T-cell (primary cell): ENCODE results near the gene COLGALT1. TPM values are rescaled to one million over a fixed set of nuclear protein-coding genes. Genes with fewer than 3 reads are reported as not detected.

Source experiments
- ATAC-seq, 4 experiments: fragments of 200-7000 bp in 3 of 4; fragments of 150-1000 bp in 1 of 4; cut with Tn5 transposase; replicated peaks in 1 of 4; 1 replicate in 3 of 4; 2 replicates in 1 of 4; pipeline ENCODE4 v1.10.0; 2021; ENCODE audit warnings: moderate library complexity in 3 of 4, mild to moderate bottlenecking in 2 of 4, moderate number of reproducible peaks in 1 of 4
- CTCF ChIA-PET, 2 donors: fragments of 300-600 bp; sonication (Branson Sonifier 250); formaldehyde crosslinking; loops; one replicate each; lab custom pipeline; 2022; ENCODE audit warnings: antibody characterized with exemption in 2 of 2; lab: Charles Lee
- POLR2A ChIA-PET, 2 donors: fragments of 300-600 bp; sonication (Branson Sonifier 250); formaldehyde crosslinking; loops; one replicate each; lab custom pipeline; 2022; ENCODE audit warnings: antibody characterized with exemption in 2 of 2; lab: Charles Lee
- DNase-seq, 35 experiments: peaks; one replicate each; pipeline versions ENCODE4 v3.0.0 to v3.0.0-alpha.2; 2013 to 2023
- H3K27ac ChIP-seq: one replicate; pipeline ENCODE4 v1.5.1; 2013; ENCODE audit warnings: low read length
- H3K27me3 ChIP-seq, 2 experiments: replicated peaks in 1 of 2; 1 replicate in 1 of 2; 2 replicates in 1 of 2; pipeline versions ENCODE4 v1.6.1 to v1.7.0; 2013; ENCODE audit warnings: low read length in 1 of 2, mixed read lengths in 1 of 2; ENCODE audit not compliant: control insufficient read depth in 2 of 2, insufficient read depth in 2 of 2; ENCODE audit errors: extremely low read depth in 1 of 2
- H3K36me3 ChIP-seq, 2 donors: 1 replicate in 1 of 2; 2 replicates in 1 of 2; pipeline versions ENCODE4 v1.6.1 to v1.7.0; 2013; ENCODE audit warnings: low read length in 1 of 2; ENCODE audit not compliant: control insufficient read depth in 2 of 2, insufficient read depth in 1 of 2; ENCODE audit errors: extremely low read depth in 1 of 2
- H3K4me1 ChIP-seq, 2 experiments: 1 replicate in 1 of 2; 2 replicates in 1 of 2; pipeline versions ENCODE4 v1.6.1 to v1.7.0; 2013; ENCODE audit warnings: low read length in 2 of 2, mixed read lengths in 1 of 2; ENCODE audit not compliant: insufficient read depth in 2 of 2, control insufficient read depth in 1 of 2; ENCODE audit errors: extremely low read depth in 1 of 2
- H3K4me3 ChIP-seq, 2 donors: 1 replicate in 1 of 2; 2 replicates in 1 of 2; pipeline versions ENCODE4 v1.5.1 to v1.7.0; 2013; ENCODE audit warnings: mild to moderate bottlenecking in 2 of 2, low read length in 1 of 2, moderate library complexity in 1 of 2; ENCODE audit not compliant: control insufficient read depth in 1 of 2; ENCODE audit errors: extremely low read depth in 1 of 2
- H3K9me3 ChIP-seq: 2 replicates; pipeline ENCODE4 v1.7.0; 2013
- H3K27ac Mint-ChIP-seq, 2 donors: one replicate each; pipeline ENCODE4 v1.8.0; 2020 to 2021; ENCODE audit warnings: mild to moderate bottlenecking in 2 of 2, mixed read lengths in 2 of 2
- H3K27me3 Mint-ChIP-seq, 2 donors: one replicate each; pipeline ENCODE4 v1.8.0; 2021 to 2022; ENCODE audit warnings: mixed read lengths in 2 of 2
- H3K36me3 Mint-ChIP-seq: one replicate; pipeline ENCODE4 v1.8.0; 2021; ENCODE audit warnings: mixed read lengths
- H3K4me1 Mint-ChIP-seq, 3 donors: one replicate each; pipeline ENCODE4 v1.8.0; 2020 to 2022; ENCODE audit warnings: mixed read lengths in 3 of 3, mild to moderate bottlenecking in 1 of 3
- H3K4me3 Mint-ChIP-seq, 3 donors: one replicate each; pipeline ENCODE4 v1.8.0; 2020 to 2022; ENCODE audit warnings: mild to moderate bottlenecking in 3 of 3, mixed read lengths in 3 of 3, moderate library complexity in 3 of 3
- H3K9me3 Mint-ChIP-seq, 3 donors: one replicate each; pipeline ENCODE4 v1.8.0; 2020 to 2022; ENCODE audit warnings: mixed read lengths in 3 of 3
- WGBS: methylation state at CpG from one replicate; pipeline ENCODE4 v1.1.5; 2013; ENCODE audit warnings: missing lambda C conversion rate; ENCODE audit not compliant: insufficient coverage; 5-methylcytosine and 5-hydroxymethylcytosine counted together
- total RNA-seq, 35 experiments: library from RNA in 6 of 35; stranded (reverse) in 6 of 35; fragments of 120-200 nt in 1 of 35; gene quantifications; one replicate each; pipeline versions ENCODE4 v1.2.1 to v1.2.4 and lab custom pipeline; 2013 to 2026

COLGALT1 gene
- total RNA-seq, 5 donors from 2014 or later (not counting 1 experiment from before 2014, with no cell fraction given), result 43.0 to 78.1 (median 70.8) TPM

DNA sequence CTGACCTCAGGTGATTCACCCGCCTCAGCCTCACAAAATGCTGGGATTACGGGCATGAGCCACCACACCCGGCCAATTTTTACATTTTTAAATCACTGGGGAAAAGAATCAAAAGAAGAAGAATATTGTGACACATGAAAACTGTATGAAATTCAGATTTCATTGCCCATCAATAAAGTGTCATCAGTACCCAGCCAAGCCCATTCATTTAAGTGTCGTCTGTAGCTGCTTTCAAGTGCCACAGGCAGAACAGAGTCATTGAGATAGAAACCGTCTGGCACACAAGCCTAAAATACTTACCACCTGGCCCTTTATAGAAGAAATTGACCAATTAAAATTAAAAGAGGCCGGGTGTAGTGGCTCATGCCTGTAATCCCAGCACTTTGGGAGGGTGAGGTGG lies 15.3 kb downstream of the COLGALT1 start:
- H3K4me1 ChIP-seq, result peaks cover 0 to 5% of the 10 kb centered on the region in 2 experiments
- no peaks in the 10 kb centered on the region for H3K27me3 ChIP-seq
- no peak for ATAC-seq
- H3K9me3 Mint-ChIP-seq, result no peaks in the 10 kb centered on the region
- no peak overlapping the region for H3K27ac Mint-ChIP-seq
- peaks cover 21 to 56% of the 10 kb centered on the region in 2 donors for H3K36me3 ChIP-seq
- ChIA-PET POLR2A (no interaction called here), CTCF (no interaction called here)
- no peak overlapping the region for H3K27ac ChIP-seq
- no peak overlapping the region for H3K4me3 Mint-ChIP-seq
- peaks cover 36% of the 10 kb centered on the region for H3K36me3 Mint-ChIP-seq
- H3K4me1 Mint-ChIP-seq, result peaks cover 0 to 2% (median 2%) of the 10 kb centered on the region in 3 donors
- WGBS, result 100% methylated on average over 1 of the region's 6 CpGs
- H3K27me3 Mint-ChIP-seq, result no peaks in the 10 kb centered on the region
- no peak for DNase-seq
- H3K4me3 ChIP-seq, result no peak overlapping the region
- no peaks in the 10 kb centered on the region for H3K9me3 ChIP-seq

DNA sequence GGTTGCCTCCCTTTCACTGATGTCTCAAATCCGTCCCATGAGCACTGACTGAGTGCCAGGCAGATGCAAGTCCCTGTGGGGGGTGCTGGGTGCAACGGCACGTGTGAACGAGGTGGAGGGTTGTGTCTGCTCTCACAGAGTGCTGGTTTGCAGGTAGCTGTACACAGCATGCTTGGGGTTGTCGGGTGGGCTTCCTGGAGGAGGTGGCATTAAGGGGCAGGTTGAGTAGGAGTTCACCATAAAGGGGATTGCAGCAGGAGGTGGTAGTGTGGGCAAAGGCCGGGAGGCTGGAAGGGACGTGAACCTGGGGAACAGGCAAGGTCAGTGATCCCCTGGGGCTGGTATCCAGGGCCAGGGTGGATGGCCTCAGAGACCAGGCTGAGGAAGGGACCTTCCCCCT lies 17.2 kb downstream of the COLGALT1 start:
- H3K27ac Mint-ChIP-seq, result no peak overlapping the region
- CTCF ChIA-PET, result interaction anchor here in 1 of 2 donors (0.6 to 1.2 kb wide), 2 partner anchors 62 to 107 kb away, joined by 3 to 4 read pairs; no protein-coding TSS in a partner anchor
- H3K4me1 Mint-ChIP-seq, result peaks cover 0 to 2% (median 2%) of the 10 kb centered on the region in 3 donors
- no peak overlapping the region for H3K4me3 Mint-ChIP-seq
- H3K9me3 Mint-ChIP-seq, result no peaks in the 10 kb centered on the region
- peaks cover 34% of the 10 kb centered on the region for H3K36me3 Mint-ChIP-seq
- H3K27me3 Mint-ChIP-seq, result no peaks in the 10 kb centered on the region
- H3K36me3 ChIP-seq, result peaks cover 15 to 58% of the 10 kb centered on the region in 2 donors
- 96% methylated on average over 7 of the region's 7 CpGs for WGBS
- ATAC-seq (no peak), DNase-seq (no peak)
- H3K27me3 ChIP-seq, result no peaks in the 10 kb centered on the region
- H3K9me3 ChIP-seq, result no peaks in the 10 kb centered on the region
- H3K4me1 ChIP-seq, result peaks cover 0 to 5% of the 10 kb centered on the region in 2 experiments
- H3K4me3 ChIP-seq, result no peak overlapping the region
- POLR2A ChIA-PET, result no interaction called here
- no peak overlapping the region for H3K27ac ChIP-seq

DNA sequence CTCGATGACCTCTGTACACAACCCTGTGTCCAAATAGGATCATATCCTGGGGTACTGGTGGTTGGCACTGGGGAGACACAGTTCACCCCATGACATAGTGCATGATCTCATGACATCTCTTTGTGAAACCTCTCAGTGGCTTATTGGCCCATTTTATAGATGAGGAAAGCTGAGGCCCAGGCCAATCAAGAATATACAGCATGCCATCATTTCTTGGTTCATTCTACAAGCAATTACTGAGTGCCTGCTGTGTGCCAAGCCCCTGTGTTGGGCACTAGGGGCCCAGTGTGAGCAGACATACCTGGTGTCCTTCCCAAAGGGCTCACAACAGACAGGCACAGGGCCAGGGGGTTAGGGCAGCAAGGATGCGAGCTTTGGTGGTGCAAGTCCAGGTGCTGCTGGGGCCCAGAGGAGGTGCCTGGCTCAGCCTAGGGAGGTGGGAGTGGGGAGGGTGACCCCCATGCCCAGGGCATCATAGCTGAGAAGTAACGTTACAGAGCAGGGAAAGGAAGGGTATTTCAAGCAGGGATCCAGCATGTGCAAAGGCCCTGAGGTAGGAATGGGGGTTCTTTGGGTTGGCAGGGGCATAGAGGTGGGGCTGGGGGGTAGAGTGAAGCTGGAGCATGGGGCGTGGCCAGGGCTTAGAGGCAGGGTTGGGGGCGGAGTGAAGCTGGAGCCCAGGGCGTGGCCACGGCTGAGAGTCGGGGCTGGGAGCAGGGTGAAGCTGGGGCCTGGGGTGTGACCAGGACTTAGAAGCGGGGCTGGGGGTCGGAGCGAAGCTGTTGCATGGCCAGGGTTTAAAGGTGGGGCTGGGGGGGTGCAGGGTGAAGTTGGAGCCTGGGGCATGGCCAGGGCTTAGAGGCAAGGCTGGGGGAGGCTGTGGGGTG lies 20.7 kb downstream of the COLGALT1 start:
- H3K27me3 Mint-ChIP-seq, result no peaks in the 10 kb centered on the region
- Histone ChIP-seq H3K4me3 (no peak overlapping the region), H3K9me3 (no peaks in the 10 kb centered on the region), H3K4me1 (peaks cover 0 to 5% of the 10 kb centered on the region in 2 experiments), H3K27me3 (no peaks in the 10 kb centered on the region), H3K36me3 (peaks cover 19 to 65% of the 10 kb centered on the region in 2 donors), H3K27ac (no peak overlapping the region)
- no peak for ATAC-seq
- ChIA-PET CTCF (interaction anchor here in 1 of 2 donors (0.7 kb wide), 1 partner anchor 135 kb away, joined by 4 read pairs; no protein-coding TSS in a partner anchor), POLR2A (no interaction called here)
- H3K9me3 Mint-ChIP-seq, result no peaks in the 10 kb centered on the region
- WGBS, result 98% methylated on average over 10 of the region's 11 CpGs
- H3K4me1 Mint-ChIP-seq, result peaks cover 5 to 9% (median 5%) of the 10 kb centered on the region in 3 donors
- H3K36me3 Mint-ChIP-seq, result peaks cover 35% of the 10 kb centered on the region
- no peak for DNase-seq
- no peak overlapping the region for H3K4me3 Mint-ChIP-seq
- no peak overlapping the region for H3K27ac Mint-ChIP-seq

DNA sequence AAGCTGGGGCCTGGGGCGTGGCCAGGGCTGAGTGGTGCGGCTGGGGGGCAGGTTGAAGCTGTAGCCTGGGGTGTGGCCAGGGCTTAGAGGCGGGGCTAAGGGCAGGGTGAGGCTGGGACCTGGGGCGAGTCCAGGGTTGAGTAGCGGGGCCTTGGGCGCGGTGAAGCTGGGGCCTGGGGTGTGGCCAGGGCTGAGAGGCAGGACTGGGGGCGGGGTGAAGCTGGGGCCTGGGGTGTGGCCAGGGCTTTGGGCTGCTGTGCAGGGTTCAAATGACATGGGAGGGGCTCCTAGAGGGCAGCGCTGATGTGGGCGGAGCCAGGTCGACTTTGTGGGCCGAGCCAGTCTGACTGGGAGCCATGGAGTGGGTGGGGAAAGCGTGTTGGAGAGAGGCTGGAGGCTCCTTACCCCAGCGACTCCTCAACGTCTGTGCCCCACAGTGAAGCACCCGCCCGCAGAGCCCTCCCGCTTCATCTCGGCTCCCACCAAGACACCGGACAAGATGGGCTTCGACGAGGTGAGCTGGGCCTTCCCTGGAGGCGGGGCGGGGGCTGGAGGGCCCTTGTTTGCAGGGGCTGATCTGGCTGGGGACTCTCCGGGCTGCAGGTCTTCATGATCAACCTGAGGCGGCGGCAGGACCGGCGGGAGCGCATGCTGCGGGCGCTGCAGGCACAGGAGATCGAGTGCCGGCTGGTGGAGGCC lies 21.5 kb downstream of the COLGALT1 start:
- no peaks in the 10 kb centered on the region for H3K27me3 ChIP-seq
- no peak for DNase-seq
- no peaks in the 10 kb centered on the region for H3K9me3 Mint-ChIP-seq
- no peak overlapping the region for H3K27ac ChIP-seq
- no peak for ATAC-seq
- no peak overlapping the region for H3K4me3 ChIP-seq
- no peak overlapping the region for H3K27ac Mint-ChIP-seq
- CTCF ChIA-PET, result no interaction called here
- H3K27me3 Mint-ChIP-seq, result no peaks in the 10 kb centered on the region
- H3K4me1 ChIP-seq, result peaks cover 0 to 5% of the 10 kb centered on the region in 2 experiments
- H3K36me3 Mint-ChIP-seq, result peaks cover 36% of the 10 kb centered on the region
- H3K9me3 ChIP-seq, result no peaks in the 10 kb centered on the region
- 95% methylated on average over 31 of the region's 34 CpGs for WGBS
- H3K4me3 Mint-ChIP-seq, result no peak overlapping the region
- peaks cover 19 to 69% of the 10 kb centered on the region in 2 donors for H3K36me3 ChIP-seq
- H3K4me1 Mint-ChIP-seq, result peaks cover 5 to 9% (median 5%) of the 10 kb centered on the region in 3 donors
- POLR2A ChIA-PET, result no interaction called here

DNA sequence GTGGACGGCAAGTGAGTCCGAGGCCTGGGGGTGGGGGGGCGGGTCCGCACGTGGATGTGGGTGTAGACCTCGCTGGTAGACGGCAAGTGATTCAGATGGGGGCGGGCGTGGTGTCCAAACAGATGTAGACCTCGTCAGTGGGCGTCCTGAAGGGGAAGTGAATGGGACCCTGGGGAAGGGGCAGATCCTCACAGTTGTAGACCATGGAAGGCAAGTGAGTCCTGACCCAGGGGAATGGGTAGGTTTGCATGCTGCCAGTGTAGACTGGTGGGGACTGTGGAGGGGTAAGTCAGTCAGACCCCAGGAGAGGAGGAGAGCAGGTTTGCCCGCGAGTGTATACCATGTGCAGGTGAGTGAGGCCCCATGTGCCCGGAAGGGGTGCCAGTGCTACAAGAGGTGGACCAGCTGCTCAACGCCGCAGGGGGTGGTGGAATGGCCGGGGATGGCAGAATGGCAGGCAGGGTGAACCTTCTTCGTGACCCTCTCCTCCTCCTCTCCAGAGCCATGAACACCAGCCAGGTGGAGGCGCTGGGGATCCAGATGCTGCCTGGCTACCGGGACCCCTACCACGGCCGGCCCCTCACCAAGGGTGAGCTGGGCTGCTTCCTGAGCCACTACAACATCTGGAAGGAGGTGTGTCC lies 22.1 kb downstream of the COLGALT1 start:
- H3K36me3 ChIP-seq, result peaks cover 16 to 73% of the 10 kb centered on the region in 2 donors

More for the DNA sequence above, 22.1 kb downstream of the COLGALT1 start:
- Mint-ChIP-seq H3K27me3 (no peaks in the 10 kb centered on the region), H3K4me3 (no peak overlapping the region), H3K36me3 (peaks cover 36% of the 10 kb centered on the region), H3K4me1 (peaks cover 5 to 9% (median 5%) of the 10 kb centered on the region in 3 donors), H3K9me3 (no peaks in the 10 kb centered on the region), H3K27ac (no peak overlapping the region)
- WGBS, result 94% methylated on average over 19 of the region's 22 CpGs
- no peak for DNase-seq
- no peak overlapping the region for H3K4me3 ChIP-seq
- ChIA-PET CTCF (no interaction called here), POLR2A (no interaction called here)
- no peak overlapping the region for H3K27ac ChIP-seq
- H3K9me3 ChIP-seq, result no peaks in the 10 kb centered on the region
- H3K4me1 ChIP-seq, result peaks cover 0 to 5% of the 10 kb centered on the region in 2 experiments
- no peaks in the 10 kb centered on the region for H3K27me3 ChIP-seq
- ATAC-seq, result no peak
